Embryonic facial prominence (tissue), 1 donor: ENCODE data around the gene CCP110.
"Not testable (repeated sequence)": the region's sequence is repeated elsewhere in the genome, so short reads cannot be mapped to it uniquely, and the experiment has no call there.

Source experiments
- DNase-seq: peaks from one replicate; pipeline ENCODE4 v3.0.0-alpha.2; 2016; ENCODE audit errors: extremely low spot score

CCP110 gene

DNA sequence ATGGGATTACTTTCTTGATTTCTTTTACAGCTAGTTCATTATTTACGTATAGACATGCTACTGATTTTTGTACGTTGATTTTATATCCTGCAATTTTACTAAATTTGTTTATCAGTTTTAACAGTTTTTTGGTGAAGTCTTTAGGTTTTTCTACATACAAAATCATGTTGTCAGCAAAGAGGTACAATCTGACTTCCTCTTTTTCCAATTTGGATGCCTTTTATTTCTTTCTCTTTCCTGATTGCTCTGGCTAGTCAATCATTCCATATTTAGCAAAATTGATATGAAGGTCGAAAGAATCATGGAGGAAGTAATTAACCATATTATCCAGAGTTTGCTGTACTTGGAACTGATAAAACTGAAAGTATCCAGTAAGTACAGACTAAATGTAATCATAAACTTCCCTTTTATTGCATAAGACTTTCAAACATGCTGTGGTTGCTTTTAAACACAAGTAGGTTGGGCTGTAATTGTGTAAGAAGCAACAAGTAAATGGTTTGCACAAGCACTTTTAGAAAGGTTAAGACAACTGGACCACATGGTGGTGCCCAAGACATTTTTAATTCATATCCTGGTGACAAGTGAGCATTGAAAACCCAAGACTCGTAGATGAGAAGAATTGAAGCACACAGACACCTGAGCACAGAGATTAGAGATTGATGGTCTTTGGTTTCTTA is 10.2 kb upstream of the CCP110 start:
- no peak for DNase-seq

DNA sequence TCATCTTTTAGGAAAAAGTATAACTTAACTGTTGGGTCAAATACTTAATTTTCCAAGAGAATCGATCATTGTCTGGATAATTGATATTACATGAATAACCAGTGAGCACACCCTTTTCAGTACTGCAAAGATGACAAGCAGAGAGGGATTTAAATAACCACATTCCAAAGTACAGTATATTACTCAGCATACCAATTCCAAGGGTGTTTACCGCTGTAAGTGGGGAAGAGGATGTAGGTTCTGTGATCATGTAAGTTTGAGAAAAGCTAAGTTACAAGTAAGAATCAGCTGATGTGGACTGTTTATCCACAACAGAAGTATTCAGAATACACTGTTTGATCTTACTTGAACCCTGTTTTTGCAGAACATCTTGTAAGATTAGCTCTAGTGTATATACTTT is 8.0 kb upstream of the CCP110 start:
- DNase-seq: no peak

DNA sequence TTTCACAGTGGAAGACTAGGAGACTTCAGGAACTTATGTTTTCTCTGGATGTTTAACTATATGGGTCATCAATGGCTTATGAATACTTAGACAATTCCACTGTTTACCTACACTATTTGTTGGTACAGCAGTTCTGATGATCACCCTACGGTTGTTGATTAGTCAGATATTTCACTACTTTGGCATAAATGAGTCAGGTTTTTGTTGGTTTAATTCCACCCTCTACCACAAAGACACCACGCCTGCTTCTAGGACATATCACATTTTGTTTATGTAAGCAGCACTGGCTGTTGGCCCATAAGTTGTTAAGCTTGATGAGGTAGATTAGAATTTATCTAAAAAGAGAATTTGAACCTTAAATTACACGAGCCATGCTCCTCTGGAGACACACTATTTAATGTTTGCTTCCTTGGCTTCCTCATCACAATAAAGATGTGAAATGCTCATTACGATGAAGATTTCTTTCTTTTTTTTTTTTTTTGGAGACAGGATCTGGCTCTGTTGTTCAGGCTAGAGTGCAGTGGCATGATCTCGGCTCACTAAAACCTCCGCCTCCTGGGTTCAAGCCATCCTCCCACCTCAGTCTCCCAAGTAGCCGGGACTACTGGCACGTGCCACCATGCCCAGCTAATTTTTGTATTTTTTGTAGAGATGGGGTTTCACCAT is 6.2 kb upstream of the CCP110 start:
- DNase-seq: no peak

DNA sequence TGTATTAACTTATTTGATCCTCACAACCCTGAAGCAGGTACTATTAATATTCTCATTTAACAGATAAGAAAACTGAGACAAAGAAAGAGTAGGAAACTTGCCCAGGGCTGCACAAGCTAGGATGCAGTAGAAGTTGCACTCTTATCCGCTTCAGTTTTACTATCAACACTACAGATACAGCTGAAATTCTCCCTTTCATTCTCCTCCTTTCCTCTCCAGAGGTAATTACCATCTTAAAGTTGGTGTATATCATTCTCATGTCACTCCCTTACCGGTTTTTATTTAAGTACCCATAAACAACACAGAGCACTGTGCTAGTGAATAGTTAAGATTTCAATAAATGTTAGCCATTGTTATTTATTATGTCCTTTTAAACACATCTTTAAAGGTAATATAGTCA is 5.4 kb upstream of the CCP110 start:
- no peak for DNase-seq

DNA sequence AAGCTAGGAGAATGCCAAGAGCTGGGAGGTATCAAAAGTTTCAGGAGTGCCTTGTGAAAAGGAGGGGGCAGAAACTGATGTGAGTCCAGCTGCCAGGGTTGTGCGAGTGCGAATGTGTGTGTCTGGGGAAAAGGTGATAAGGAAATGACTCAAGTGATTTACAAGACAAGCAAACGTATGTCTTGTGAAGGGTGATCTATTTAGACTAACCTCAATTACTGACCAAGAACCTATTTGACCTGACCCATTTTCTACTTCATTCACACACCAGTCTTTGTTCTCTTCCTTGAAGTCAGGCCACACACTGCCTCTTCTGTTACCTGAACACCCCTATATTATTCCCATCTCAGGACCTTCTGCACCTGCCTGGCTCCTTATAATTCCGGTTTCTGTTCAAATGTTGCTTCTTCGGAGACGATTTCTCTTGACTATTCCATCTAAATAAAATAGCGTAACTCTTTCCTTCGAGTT is 2.8 kb upstream of the CCP110 start:
- DNase-seq: no peak

DNA sequence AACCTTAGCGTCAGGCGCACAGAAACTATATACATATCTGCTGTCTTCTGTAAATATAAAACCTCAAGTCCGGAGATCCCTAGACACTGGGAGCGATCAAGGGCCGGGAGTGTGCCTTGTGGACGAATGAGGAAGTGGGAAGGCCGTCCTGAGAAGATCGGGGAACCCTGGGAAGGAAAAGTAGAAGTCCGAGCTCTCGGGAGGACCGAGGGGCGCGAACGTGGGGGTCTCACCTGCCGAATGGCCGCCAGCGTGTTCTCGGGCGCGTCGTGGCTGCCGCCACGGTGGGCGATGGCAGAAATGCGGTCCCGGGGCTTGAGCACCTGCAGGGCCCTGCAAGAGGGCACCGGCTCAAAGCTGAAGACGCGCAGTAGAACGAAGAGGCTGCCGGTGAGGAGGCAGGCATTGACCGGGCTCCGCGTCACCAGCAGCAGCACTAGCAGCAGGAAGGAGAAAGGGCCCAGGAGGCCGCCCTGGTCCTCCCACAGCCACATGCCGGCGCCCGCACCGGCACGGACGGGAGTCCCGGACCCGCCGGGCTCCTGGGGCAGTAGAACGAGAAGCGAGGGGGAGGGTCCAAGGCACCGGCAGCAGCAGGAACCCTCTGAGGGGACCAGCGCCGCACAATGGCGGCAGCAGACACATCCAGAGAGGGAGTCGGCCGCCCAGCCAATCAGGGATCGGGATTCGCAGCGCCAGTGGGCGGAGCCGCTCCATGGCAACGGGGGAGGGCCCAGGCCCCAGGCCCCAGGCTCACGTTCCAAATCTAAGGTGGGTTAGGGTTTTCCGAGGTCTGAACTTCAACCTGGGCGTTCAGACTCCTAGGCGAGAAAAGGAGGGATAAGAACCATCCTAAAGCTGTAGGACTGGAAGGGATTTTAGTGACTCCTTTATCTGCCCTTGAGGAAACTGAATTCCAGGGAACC is 2.0 kb upstream of the CCP110 start, which contains the start of gene GDE1:
TSS of gene GDE1 (minus strand) at position 628 of the 926 bp plus-strand sequence. CDS start at position 494, 134 bp downstream.
- peak; percentile 85 for DNase-seq

DNA sequence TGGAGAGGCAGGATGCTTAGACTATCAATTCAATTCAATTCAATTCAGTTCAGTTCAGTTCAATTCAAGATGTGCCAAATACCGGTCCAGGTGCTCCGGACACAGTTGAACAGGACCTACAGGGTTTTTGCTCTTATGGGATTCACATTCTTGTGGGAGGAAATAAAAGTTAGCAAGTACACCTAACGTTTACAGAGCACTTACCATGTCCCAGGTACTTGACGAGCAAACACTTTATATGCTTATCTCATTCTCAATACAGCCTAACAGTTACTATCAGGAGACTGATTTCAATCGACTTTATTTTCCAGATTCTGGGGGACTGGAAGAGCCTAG is 1.4 kb upstream of the CCP110 start:
- DNase-seq: no peak

DNA sequence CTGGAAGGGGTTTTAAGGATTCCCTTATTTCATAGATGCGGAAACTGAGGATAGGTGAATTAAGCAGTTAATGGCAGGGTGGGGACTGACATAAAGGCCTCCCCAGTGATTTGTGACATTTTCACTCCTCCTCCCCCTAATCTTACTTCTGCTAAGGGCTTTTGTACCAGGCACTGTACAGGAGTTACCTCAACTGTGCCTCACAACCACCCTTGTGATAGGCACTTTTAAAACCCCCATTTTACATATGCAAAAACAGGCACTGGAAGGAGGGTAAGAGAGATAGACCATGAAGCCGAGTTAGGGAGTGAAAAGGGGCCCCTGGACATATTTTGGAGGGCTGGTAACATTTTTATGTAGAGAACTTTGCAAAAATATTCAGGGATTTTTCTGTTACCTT is 982 bp upstream of the CCP110 start:
- DNase-seq: no peak

DNA sequence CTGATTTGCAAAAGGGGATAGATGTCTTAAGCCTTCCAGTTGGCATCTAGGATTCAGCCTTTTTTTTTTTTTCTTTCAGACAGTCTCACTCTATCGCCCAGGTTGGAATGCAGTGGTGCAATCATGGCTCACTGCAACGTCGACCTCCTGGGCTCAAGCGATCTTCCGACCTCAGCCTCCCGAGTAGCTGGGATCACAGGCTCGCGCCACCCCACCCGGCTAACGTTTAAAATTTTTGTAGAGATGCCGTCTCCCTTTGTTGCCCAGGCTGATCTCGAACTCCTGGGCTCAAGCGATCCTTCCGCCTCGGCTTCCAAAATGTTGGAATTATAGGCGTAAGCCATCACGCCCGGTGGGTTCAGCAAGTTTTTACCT is 571 bp upstream of the CCP110 start:
- DNase-seq: no peak

DNA sequence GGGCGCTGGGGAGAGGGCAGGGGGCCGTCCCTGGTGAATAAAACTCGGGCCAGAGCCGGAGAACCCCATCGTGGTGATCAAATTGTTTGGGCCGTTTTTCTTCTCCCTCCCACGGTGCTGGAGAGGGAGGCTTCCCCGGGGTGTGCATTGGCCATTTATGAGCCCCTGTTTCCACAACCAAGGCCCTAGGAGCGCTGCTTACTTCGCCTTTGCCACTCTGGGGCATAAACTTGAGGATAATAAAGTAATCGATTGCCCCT is 544 bp downstream of the CCP110 start:
- DNase-seq: no peak

DNA sequence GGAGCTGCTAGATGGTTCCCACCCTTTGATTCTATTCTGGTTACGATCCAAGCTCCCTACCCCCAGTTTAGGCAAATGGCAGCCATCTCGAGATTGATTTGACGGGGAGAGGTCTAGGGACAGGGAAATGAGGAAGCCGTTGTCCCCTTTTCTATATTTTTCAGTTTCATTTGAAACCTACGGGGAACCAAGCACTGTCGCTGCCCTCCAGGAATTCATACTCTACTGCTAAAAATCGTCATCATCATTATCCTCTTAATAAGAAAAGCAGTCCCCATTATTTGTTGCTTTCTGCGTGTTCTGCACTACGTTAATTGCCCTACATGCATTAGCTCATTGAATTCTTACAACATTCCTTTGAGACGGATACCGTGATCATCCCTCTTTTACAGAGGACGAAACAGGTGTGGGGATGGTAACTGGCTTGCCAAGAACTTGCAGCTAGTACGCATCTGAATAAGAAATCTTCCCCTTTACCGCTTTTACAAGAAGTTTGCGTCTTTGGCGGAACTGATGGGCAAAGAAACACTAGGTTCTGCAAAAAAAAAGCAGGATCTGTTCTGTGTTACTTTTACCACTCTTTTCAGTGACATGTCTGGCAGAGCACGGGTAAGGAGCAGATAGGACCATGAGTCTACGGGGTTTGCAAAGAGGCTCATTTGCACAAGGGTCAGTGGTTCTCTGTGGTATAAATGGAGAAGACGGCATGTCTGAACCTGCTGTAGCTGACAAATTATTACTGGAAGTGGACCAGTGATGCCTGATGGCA is 1.1 kb downstream of the CCP110 start:
- DNase-seq: no peak

DNA sequence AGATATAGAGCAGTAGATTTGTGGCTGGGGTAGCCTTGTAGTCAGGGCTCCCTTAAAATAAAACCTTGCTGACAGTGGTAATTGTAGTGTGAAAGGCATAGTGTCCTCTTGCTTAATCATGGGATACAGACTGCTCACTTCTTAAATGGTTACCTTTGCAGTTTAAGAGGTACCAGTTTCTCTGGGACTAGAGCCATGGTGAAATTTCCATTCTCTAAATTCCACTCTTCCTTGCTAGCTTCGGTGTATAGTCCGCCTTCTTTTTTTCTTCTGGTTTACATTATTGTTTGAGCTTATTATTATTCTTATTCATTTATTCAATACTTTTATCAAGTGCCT is 1.6 kb downstream of the CCP110 start:
- no peak for DNase-seq

DNA sequence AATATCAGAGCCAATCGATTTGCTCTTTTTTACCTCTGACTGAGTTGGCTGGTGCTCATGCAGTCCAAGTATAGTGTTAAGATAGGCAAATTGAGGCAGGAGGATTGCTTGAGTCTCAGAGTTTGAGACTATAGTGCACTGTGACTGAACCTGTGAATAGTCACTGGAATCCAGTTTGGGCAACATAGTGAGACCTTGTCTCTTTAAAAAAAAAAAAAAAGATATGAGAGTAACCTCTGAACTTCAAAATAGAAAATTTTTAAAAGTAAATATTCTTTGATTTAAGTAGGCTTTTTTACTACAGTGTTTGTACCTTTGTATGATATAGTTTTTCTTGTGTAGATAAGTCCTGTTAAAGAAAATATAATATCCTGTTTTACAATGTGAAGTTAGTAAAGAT is 3.4 kb downstream of the CCP110 start:
- no peak for DNase-seq

DNA sequence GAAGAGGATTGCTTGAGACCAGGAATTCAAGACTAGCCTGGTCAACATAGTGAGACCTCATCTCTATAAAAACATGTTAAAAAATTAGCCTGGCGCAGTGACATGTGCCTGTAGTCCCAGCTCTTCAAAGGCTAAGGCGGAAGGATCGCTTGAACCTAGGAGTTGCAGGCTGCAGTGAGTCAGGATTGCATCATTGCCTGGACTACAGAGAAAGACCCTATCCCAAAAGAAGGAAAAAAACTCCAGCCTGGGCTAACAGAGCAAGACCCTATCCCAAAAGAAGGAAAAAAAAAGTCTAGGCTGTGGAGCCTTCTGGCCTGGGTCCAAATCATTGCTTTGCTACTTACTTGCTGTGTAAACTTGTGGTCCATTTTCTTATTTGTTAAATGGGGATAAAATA is 4.9 kb downstream of the CCP110 start:
- no peak for DNase-seq

DNA sequence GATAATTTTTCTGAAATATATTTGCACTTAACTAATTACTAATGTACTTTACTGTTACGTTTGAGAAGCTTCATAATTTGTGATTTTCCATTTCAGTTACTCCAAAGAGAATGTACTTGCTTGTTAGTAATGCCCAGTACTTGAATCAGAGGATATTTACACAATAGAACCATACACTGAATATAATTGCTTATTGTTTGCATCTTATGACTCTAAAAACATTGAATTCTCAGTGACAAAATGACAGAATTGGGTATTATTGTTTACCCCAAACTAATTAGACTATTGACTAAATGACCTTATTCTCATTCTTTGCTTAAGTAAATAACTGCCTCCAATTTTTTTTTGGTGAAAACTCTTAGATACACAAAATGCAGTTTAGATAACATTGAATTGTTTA is 8.9 kb downstream of the CCP110 start:
- DNase-seq: no peak

DNA sequence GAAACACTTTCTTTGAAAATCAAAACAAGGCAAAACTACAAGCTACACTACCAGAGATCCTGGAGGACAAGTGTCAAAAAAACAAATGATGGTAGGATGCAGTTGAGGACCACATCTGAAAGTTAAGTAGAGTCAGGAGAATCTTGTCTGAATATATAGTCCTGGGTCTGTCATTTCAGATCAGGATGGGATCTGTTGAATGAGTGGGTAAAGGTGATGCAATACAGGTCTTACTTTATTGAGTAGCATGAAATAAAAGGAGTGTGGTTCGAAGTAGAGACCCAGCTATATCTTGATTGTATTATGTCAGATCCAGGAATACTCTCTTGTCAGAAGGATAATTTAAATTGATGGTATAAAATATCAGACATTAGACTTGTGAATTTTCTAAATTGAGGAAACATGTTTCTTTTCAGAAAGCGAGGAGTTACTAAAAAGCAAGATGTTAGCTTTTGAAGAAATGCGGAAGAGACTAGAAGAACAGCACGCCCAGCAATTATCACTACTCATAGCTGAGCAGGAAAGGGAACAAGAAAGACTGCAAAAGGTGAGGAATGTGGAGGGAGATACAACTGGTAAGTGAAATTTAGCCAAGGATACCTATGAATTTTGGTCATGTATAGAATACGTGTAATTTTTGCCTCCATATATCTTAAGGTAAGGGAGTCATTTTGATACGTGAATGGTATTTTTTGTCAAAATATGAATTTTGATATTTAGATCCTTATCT is 16.7 kb downstream of the CCP110 start:
- DNase-seq: no peak

DNA sequence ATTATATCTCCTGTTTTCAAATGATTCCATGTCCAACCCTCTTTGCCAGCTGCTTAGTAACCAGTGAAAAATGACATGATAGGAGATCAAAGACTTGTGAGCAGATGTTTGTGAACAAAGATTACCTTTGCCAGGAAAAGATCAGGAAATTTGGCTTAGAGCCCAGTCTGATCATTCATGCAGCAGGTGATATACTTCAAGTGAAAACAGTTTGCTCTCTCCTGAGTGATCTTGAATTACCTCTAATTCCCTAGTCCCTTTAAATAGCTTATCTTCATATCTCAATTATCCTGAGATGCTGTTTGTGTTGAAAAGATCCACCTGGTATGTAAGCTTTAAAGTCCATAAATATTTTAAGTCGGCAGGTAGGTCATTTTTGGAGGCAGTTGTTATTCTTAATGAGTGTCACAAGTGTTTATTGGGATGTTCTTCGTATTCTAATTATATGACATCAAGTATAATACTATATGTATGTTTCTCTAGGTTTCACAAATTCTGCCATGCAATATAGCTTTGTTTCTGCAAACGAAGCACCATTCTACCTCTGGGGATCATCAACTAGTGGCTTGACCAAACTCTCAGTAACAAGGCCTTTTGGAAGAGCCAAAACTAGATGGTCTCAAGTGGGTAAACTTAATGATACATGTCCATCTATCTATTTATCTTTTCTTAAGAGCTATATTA is 18.5 kb downstream of the CCP110 start:
- DNase-seq: no peak

DNA sequence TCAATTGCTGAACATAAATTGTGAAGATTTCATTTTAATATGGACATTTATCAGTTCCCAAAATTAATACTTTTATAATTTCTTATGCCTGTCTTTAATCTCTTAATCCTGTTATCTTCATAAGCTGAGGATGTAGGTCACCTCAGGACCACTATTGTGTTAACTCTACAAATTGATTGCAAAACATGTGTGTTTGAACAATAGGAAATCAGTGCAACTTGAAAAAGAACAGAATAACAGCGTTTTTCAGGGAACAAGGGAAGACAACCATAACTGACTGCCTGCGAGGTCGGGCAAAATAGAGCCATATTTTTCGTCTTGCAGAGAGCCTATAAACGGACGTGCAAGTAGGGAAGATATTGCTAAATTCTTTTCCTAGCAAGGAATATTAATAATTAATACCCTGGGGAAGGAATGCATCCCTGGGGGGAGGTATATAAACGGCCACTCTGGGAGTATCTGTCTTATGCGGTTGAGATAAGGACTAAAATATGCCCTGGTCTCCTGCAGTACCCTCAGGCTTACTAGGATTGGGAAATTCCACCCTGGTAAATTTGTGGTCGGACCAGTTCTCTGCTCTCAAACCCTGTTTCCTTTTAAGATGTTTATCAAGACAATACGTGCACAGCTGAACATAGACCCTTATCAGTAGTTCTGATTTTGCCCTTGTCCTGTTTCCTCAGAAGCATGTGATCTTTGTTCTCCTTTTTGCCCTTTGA is 19.7 kb downstream of the CCP110 start:
- not testable (repeated sequence) for DNase-seq

DNA sequence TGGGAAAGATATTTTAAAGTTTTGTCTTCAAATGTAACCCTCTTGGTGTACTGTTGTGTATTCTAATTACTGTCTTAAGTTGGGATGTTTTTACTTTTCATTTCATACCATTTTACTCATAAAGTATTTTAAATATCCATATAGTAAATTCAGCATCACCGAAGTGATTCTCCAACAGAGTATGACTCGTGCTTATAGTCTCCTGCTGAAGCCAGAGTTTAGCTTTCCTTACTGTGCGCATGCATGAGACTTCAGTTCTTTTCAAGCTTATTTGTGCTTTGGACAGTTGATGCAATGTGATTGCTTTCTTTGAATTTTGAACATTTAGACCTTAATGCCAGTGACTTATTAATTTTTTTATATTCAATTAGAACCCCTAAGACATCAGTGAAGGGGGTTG is 24.4 kb downstream of the CCP110 start:
- DNase-seq: no peak

DNA sequence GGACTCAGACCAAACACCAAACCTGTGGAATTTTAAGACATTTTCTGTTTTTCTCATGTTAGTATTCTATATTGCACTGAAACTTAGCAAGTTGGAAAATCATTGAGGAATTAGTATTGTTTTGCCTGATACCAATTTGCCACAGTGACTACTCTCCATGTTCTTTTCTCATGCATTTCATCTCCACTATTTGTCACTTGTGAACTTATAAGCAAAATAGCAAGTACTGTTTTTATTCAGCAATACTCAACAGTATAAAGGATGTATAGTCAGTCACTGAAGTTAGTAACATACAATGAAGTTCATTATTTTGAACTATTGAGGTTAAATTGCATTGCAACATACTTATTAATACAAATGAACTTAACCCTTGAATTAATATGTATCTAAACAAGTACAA is 25.9 kb downstream of the CCP110 start:
- DNase-seq: no peak
